CD14-positive monocyte (primary cell): Measurements from ENCODE around the gene WDTC1. TPM values are rescaled to one million over a fixed set of nuclear protein-coding genes. Genes with fewer than 3 reads are reported as not detected.

Experiments used
- DNase-seq, 3 donors: peaks; one replicate each; pipeline ENCODE4 v3.0.0-alpha.2; 2011 to 2022
- H2AFZ ChIP-seq: 2 replicates; pipeline ENCODE4 v1.6.0; 2012; ENCODE audit warnings: mild to moderate bottlenecking, low read depth, low read length, inconsistent platforms; ENCODE audit not compliant: insufficient read depth, poor library complexity, severe bottlenecking
- H3K27ac ChIP-seq, 2 donors: 1 replicate in 1 of 2; 2 replicates in 1 of 2; pipeline ENCODE4 v1.5.1; 2012 to 2013; ENCODE audit warnings: low read length in 2 of 2, control low read depth in 1 of 2, inconsistent platforms in 1 of 2, low read depth in 1 of 2, mild to moderate bottlenecking in 1 of 2
- H3K27me3 ChIP-seq, 2 donors: one replicate each; pipeline versions ENCODE4 v1.6.0 to v1.6.1; 2011 to 2013; ENCODE audit warnings: low read length in 2 of 2; ENCODE audit not compliant: control insufficient read depth in 2 of 2, insufficient read depth in 2 of 2
- H3K36me3 ChIP-seq, 2 donors: replicated peaks in 1 of 2; 1 replicate in 1 of 2; 2 replicates in 1 of 2; pipeline versions ENCODE4 v1.5.1 to v1.6.1; 2012 to 2013; ENCODE audit warnings: low read length in 2 of 2, control low read depth in 1 of 2, inconsistent platforms in 1 of 2, mild to moderate bottlenecking in 1 of 2; ENCODE audit not compliant: insufficient read depth in 2 of 2, control insufficient read depth in 1 of 2
- H3K4me1 ChIP-seq, 2 donors: 1 replicate in 1 of 2; 2 replicates in 1 of 2; pipeline versions ENCODE4 v1.5.1 to v1.6.1; 2012 to 2013; ENCODE audit warnings: low read length in 2 of 2, control low read depth in 1 of 2, inconsistent platforms in 1 of 2, mild to moderate bottlenecking in 1 of 2, moderate library complexity in 1 of 2; ENCODE audit not compliant: insufficient read depth in 2 of 2, control insufficient read depth in 1 of 2
- H3K4me2 ChIP-seq: replicated peaks from 2 replicates; pipeline ENCODE3; 2012; ENCODE audit warnings: low read length, moderate library complexity, mild to moderate bottlenecking; ENCODE audit not compliant: poor library complexity, severe bottlenecking; ENCODE audit errors: extremely low read depth
- H3K4me3 ChIP-seq, 3 experiments: fragments of 200-600 bp in 1 of 3; sonication (generic) in 1 of 3; replicated peaks in 1 of 3; 1 replicate in 2 of 3; 2 replicates in 1 of 3; pipeline ENCODE4 v1.5.1; 2011 to 2013; ENCODE audit warnings: low read length in 3 of 3, mild to moderate bottlenecking in 3 of 3, control low read depth in 2 of 3, low read depth in 2 of 3, inconsistent platforms in 1 of 3, moderate library complexity in 1 of 3
- H3K79me2 ChIP-seq: 2 replicates; pipeline ENCODE4 v1.6.0; 2012; ENCODE audit warnings: mild to moderate bottlenecking, control low read depth, inconsistent platforms, low read length, moderate library complexity; ENCODE audit not compliant: insufficient read depth
- H3K9ac ChIP-seq: 2 replicates; pipeline ENCODE4 v1.6.0; 2017; ENCODE audit warnings: low read length, mild to moderate bottlenecking; ENCODE audit not compliant: insufficient read depth, poor library complexity, severe bottlenecking
- H3K9me3 ChIP-seq, 2 donors: replicated peaks in 1 of 2; 1 replicate in 1 of 2; 2 replicates in 1 of 2; pipeline versions ENCODE4 v1.5.1 to v1.6.1; 2012 to 2013; ENCODE audit warnings: low read length in 2 of 2, control low read depth in 1 of 2; ENCODE audit not compliant: control insufficient read depth in 1 of 2, insufficient read depth in 1 of 2
- H4K20me1 ChIP-seq: 2 replicates; pipeline ENCODE4 v1.6.0; 2012; ENCODE audit warnings: mild to moderate bottlenecking, low read length, control low read depth, moderate library complexity; ENCODE audit not compliant: insufficient read depth
- H3K27ac Mint-ChIP-seq, 7 donors: one replicate each; pipeline ENCODE4 v1.8.0; 2020; ENCODE audit warnings: mild to moderate bottlenecking in 7 of 7, mixed read lengths in 7 of 7, moderate library complexity in 6 of 7, inconsistent platforms in 2 of 7
- H3K27me3 Mint-ChIP-seq, 3 donors: one replicate each; pipeline ENCODE4 v1.8.0; 2021 to 2022; ENCODE audit warnings: low read depth in 3 of 3, mild to moderate bottlenecking in 3 of 3, mixed read lengths in 3 of 3, moderate library complexity in 3 of 3, inconsistent platforms in 1 of 3
- H3K36me3 Mint-ChIP-seq, 2 donors: one replicate each; pipeline ENCODE4 v1.8.0; 2020; ENCODE audit warnings: mixed read lengths in 2 of 2, inconsistent platforms in 1 of 2, mild to moderate bottlenecking in 1 of 2
- H3K4me1 Mint-ChIP-seq: one replicate; pipeline ENCODE4 v1.8.0; 2020; ENCODE audit warnings: mild to moderate bottlenecking, mixed read lengths
- H3K4me3 Mint-ChIP-seq, 2 donors: one replicate each; pipeline ENCODE4 v1.8.0; 2020; ENCODE audit warnings: mild to moderate bottlenecking in 2 of 2, mixed read lengths in 2 of 2, moderate library complexity in 1 of 2
- H3K9me3 Mint-ChIP-seq, 7 donors: one replicate each; pipeline ENCODE4 v1.8.0; 2020 to 2022; ENCODE audit warnings: mixed read lengths in 7 of 7, mild to moderate bottlenecking in 6 of 7, moderate library complexity in 6 of 7, inconsistent platforms in 2 of 7
- CTCF ChIP-seq: fragments of 200-600 bp; IDR thresholded peaks from one replicate; pipeline ENCODE4 v1.8.0; 2022; ENCODE audit warnings: antibody characterized with exemption, mild to moderate bottlenecking
- WGBS: methylation state at CpG from one replicate; pipeline ENCODE4 v1.1.5; 2013; ENCODE audit warnings: missing lambda C conversion rate; ENCODE audit not compliant: insufficient coverage; 5-methylcytosine and 5-hydroxymethylcytosine counted together
- intact Hi-C, 2 donors: fragments of 100-400 bp; cut with micrococcal nuclease; formaldehyde crosslinking; loops; one replicate each; pipeline versions ENCODE4 v1.15.0 to v1.15.1; 2023
- polyA plus RNA-seq, 3 donors: library from polyadenylated mRNA; depleted of rRNA in 1 of 3; unstranded in 2 of 3; stranded (reverse) in 1 of 3; fragments of 300-500 nt in 2 of 3; fragments of >200 nt in 1 of 3; fragmentation: Illumina TruSeq in 2 of 3; gene quantifications; 1 replicate in 2 of 3; 2 replicates in 1 of 3; pipeline ENCODE4 v1.2.3, GENCODE V29; 2012 to 2021

Gene WDTC1
- polyA plus RNA-seq, 3 donors, result 2.1 to 26.6 (median 4.3) TPM

- Histone ChIP-seq H2AFZ (no peak overlapping the region), H3K27me3 (peaks cover 0 to 2% of the 10 kb centered on the region in 2 donors), H3K9ac (no peak overlapping the region), H3K79me2 (peaks cover 35% of the 10 kb centered on the region), H3K36me3 (peaks cover 16 to 30% of the 10 kb centered on the region in 2 donors), H3K27ac (no peak overlapping the region), H4K20me1 (peaks cover 4% of the 10 kb centered on the region), H3K4me3 (no peak overlapping the region), H3K9me3 (no peaks in the 10 kb centered on the region), H3K4me2 (no peak overlapping the region), H3K4me1 (peaks cover 43 to 59% of the 10 kb centered on the region in 2 donors)
- no peak for TF ChIP-seq CTCF
- WGBS, result 87% methylated on average over 12 of the region's 12 CpGs
- Mint-ChIP-seq H3K9me3 (peaks cover 0 to 2% (median 0%) of the 10 kb centered on the region in 7 donors), H3K4me1 (peaks cover 52% of the 10 kb centered on the region), H3K4me3 (no peak overlapping the region), H3K36me3 (peaks cover 27 to 35% of the 10 kb centered on the region in 2 donors), H3K27ac (no peak overlapping the region), H3K27me3 (peaks cover 0 to 11% (median 0%) of the 10 kb centered on the region in 3 donors)
- DNase-seq, result no peak
- intact Hi-C loops, result no loop called here
These were observed 110.8 kb downstream of the WDTC1 start for GRCh38 chr1:27345272-27345671.

- H3K4me1 Mint-ChIP-seq, result peaks cover 45% of the 10 kb centered on the region
- no peak for DNase-seq
- H3K27me3 Mint-ChIP-seq, result peaks cover 0 to 11% (median 2%) of the 10 kb centered on the region in 3 donors
- no peak for TF ChIP-seq CTCF
- Histone ChIP-seq H3K9me3 (no peaks in the 10 kb centered on the region), H4K20me1 (peaks cover 4% of the 10 kb centered on the region), H3K36me3 (peaks cover 27 to 41% of the 10 kb centered on the region in 2 donors), H3K4me3 (no peak overlapping the region), H3K4me1 (peaks cover 37 to 51% of the 10 kb centered on the region in 2 donors), H3K4me2 (no peak overlapping the region), H3K27ac (no peak overlapping the region), H3K9ac (no peak overlapping the region), H3K79me2 (peaks cover 35% of the 10 kb centered on the region), H3K27me3 (peaks cover 0 to 2% of the 10 kb centered on the region in 2 donors), H2AFZ (no peak overlapping the region)
- WGBS, result no CpG with 5 or more reads among the region's 8 CpGs
- intact Hi-C loops, result no loop called here
- peaks cover 27 to 46% of the 10 kb centered on the region in 2 donors for H3K36me3 Mint-ChIP-seq
- H3K9me3 Mint-ChIP-seq, result peaks cover 0 to 2% (median 0%) of the 10 kb centered on the region in 7 donors
- H3K27ac Mint-ChIP-seq, result no peak overlapping the region
- no peak overlapping the region for H3K4me3 Mint-ChIP-seq
These were observed 111.9 kb downstream of the WDTC1 start for GRCh38 chr1:27346357-27346756.
